HepG2 (cell line): ENCODE data around the gene GGACT. TPM values are rescaled to one million over a fixed set of nuclear protein-coding genes. Genes with fewer than 3 reads are reported as not detected.

ENCODE experiments used
- BHLHE40 ChIP-seq: IDR thresholded peaks from 2 replicates; pipeline ENCODE4 v1.6.1; 2011; ENCODE audit warnings: low read length, improper control_type of control experiment
- CBX2 ChIP-seq, 2 experiments: fragments of 200-600 bp in 1 of 2; sonication (generic); formaldehyde crosslinking in 1 of 2; IDR thresholded peaks; 2 replicates each; pipeline versions ENCODE4 v1.7.0 to v1.8.1; 2018 to 2022; ENCODE audit warnings: low read depth in 2 of 2, low read length in 1 of 2, mild to moderate bottlenecking in 1 of 2, missing genetic modification reagents in 1 of 2
- DMTF1 ChIP-seq: sonication (generic); formaldehyde crosslinking; IDR thresholded peaks from 2 replicates; pipeline ENCODE4 v1.4.0; 2020; ENCODE audit warnings: mild to moderate bottlenecking, missing genetic modification reagents
- HMG20B ChIP-seq: conservative IDR thresholded peaks from 2 replicates; pipeline ENCODE4 v1.6.1; 2016; ENCODE audit warnings: missing genetic modification reagents, missing compliant biosample characterization
- HNRNPL ChIP-seq: fragments of 200-400 bp; formaldehyde crosslinking; IDR thresholded peaks from 2 replicates; pipeline ENCODE4 v1.6.1; 2017; ENCODE audit warnings: mild to moderate bottlenecking, low read depth, low read length
- MAFK ChIP-seq, 2 experiments: IDR thresholded peaks in 1 of 2; conservative IDR thresholded peaks in 1 of 2; 2 replicates each; pipeline ENCODE4 v1.6.1; 2011; ENCODE audit warnings: improper control_type of control experiment in 2 of 2, low read length in 2 of 2
- NKX3-1 ChIP-seq: sonication (generic); formaldehyde crosslinking; IDR thresholded peaks from 2 replicates; pipeline ENCODE4 v1.5.0; 2020; ENCODE audit warnings: missing genetic modification reagents
- NR2F2 ChIP-seq: IDR thresholded peaks from 2 replicates; pipeline ENCODE4 v1.6.1; 2012; ENCODE audit warnings: low read depth, inconsistent platforms, borderline replicate concordance
- PBX2 ChIP-seq: IDR thresholded peaks from 2 replicates; pipeline ENCODE4 v1.6.1; 2016; ENCODE audit warnings: control low read depth
- SRY ChIP-seq: sonication (generic); formaldehyde crosslinking; IDR thresholded peaks from 2 replicates; pipeline ENCODE4 v1.8.0; 2022; ENCODE audit warnings: mild to moderate bottlenecking, missing genetic modification reagents
- ZEB1 ChIP-seq: IDR thresholded peaks from 2 replicates; pipeline ENCODE4 v1.6.1; 2012; ENCODE audit warnings: mild to moderate bottlenecking, low read depth, inconsistent platforms; ENCODE audit not compliant: insufficient replicate concordance
- ZHX1 ChIP-seq: sonication (generic); formaldehyde crosslinking; IDR thresholded peaks from 2 replicates; pipeline ENCODE4 v1.8.1; 2022; ENCODE audit warnings: low read depth, mild to moderate bottlenecking, missing genetic modification reagents
- ZNF101 ChIP-seq: sonication (generic); formaldehyde crosslinking; IDR thresholded peaks from 2 replicates; pipeline ENCODE4 v1.4.0; 2020; ENCODE audit warnings: mild to moderate bottlenecking, low read depth, missing genetic modification reagents, borderline replicate concordance
- ZNF138 ChIP-seq: sonication (generic); formaldehyde crosslinking; IDR thresholded peaks from 2 replicates; pipeline ENCODE4 v1.5.0; 2020; ENCODE audit warnings: mild to moderate bottlenecking, low read depth, missing genetic modification reagents
- ZNF530 ChIP-seq: sonication (generic); formaldehyde crosslinking; IDR thresholded peaks from 2 replicates; pipeline ENCODE4 v1.5.0; 2020; ENCODE audit warnings: low read depth, mild to moderate bottlenecking, missing genetic modification reagents
- ZNF556 ChIP-seq: sonication (generic); formaldehyde crosslinking; IDR thresholded peaks from 2 replicates; pipeline ENCODE4 v1.4.0; 2020; ENCODE audit warnings: mild to moderate bottlenecking, missing genetic modification reagents, borderline replicate concordance
- polyA plus RNA-seq, 8 experiments: library from polyadenylated mRNA; depleted of rRNA in 3 of 8; stranded (reverse) in 7 of 8; unstranded in 1 of 8; fragments of >200 nt; fragmentation: Illumina TruSeq in 4 of 8; extraction: Trizol in 4 of 8; gene quantifications; 2 replicates each; pipeline versions ENCODE4 v1.2.1 to v1.2.3, GENCODE V29; 2011 to 2016; ENCODE audit warnings: low read depth in 4 of 8, missing spikeins in 1 of 8, mixed read lengths in 1 of 8; ENCODE audit not compliant: insufficient read depth in 1 of 8
- total RNA-seq, 5 experiments: library from RNA; depleted of rRNA; stranded (reverse); fragments of >200 nt; fragmentation: Illumina TruSeq; extraction: Trizol; gene quantifications; 2 replicates each; pipeline ENCODE4 v1.2.3, GENCODE V29; 2016; ENCODE audit warnings: low read depth in 1 of 5
- TF ChIP-seq, protein P1 (sequence below): sonication (generic); formaldehyde crosslinking; IDR thresholded peaks from 2 replicates; pipeline ENCODE4 v1.4.0; 2020; ENCODE audit warnings: missing genetic modification reagents, borderline replicate concordance

The GGACT gene
- total and polyA plus RNA-seq, 2 of the 13 experiments (the other 11 are each of a cell fraction or from before 2014, with no cell fraction given): 1.7 to 1.9 TPM

GRCh38 chr13:100525453-100526317 is 62.9 kb downstream of the GGACT start (continued):
- TF ChIP-seq BHLHE40 (0 out of 2 replicates have a peak, but pooled peaks have one; percentile 19), ZNF101 (CRISPR knock-in tag) (no peak), HNRNPL (peak; percentile 89), MAFK (conservative IDR thresholded peaks at IDR 0.05 in 1 of 2, IDR thresholded peaks at IDR 0.05 in 1 of 2; ENCODE audit: low read length in 2 of 2) (no peak), ZNF530 (CRISPR knock-in tag) (no peak), HMG20B (CRISPR knock-in tag) (no peak), ZNF556 (CRISPR knock-in tag) (no peak; the same call in 1 of the 2 replicates), PBX2 (CRISPR knock-in tag) (no peak), CBX2 (IDR thresholded peaks at IDR 0.05; ENCODE audit: low read depth, low read length) (no peak), CBX2 (CRISPR knock-in tag; IDR thresholded peaks at IDR 0.05; ENCODE audit: low read depth) (no peak), ZHX1 (CRISPR knock-in tag) (peak; percentile 65; the same call in 1 of the 2 replicates), ZEB1 (peak; percentile 1), SRY (0 out of 2 replicates have a peak, but pooled peaks have one; percentile 47), DMTF1 (CRISPR knock-in tag) (no peak), NR2F2 (peak; percentile 89), NKX3-1 (CRISPR knock-in tag) (no peak), ZNF138 (CRISPR knock-in tag) (no peak)
- TF ChIP-seq, protein P1, sequence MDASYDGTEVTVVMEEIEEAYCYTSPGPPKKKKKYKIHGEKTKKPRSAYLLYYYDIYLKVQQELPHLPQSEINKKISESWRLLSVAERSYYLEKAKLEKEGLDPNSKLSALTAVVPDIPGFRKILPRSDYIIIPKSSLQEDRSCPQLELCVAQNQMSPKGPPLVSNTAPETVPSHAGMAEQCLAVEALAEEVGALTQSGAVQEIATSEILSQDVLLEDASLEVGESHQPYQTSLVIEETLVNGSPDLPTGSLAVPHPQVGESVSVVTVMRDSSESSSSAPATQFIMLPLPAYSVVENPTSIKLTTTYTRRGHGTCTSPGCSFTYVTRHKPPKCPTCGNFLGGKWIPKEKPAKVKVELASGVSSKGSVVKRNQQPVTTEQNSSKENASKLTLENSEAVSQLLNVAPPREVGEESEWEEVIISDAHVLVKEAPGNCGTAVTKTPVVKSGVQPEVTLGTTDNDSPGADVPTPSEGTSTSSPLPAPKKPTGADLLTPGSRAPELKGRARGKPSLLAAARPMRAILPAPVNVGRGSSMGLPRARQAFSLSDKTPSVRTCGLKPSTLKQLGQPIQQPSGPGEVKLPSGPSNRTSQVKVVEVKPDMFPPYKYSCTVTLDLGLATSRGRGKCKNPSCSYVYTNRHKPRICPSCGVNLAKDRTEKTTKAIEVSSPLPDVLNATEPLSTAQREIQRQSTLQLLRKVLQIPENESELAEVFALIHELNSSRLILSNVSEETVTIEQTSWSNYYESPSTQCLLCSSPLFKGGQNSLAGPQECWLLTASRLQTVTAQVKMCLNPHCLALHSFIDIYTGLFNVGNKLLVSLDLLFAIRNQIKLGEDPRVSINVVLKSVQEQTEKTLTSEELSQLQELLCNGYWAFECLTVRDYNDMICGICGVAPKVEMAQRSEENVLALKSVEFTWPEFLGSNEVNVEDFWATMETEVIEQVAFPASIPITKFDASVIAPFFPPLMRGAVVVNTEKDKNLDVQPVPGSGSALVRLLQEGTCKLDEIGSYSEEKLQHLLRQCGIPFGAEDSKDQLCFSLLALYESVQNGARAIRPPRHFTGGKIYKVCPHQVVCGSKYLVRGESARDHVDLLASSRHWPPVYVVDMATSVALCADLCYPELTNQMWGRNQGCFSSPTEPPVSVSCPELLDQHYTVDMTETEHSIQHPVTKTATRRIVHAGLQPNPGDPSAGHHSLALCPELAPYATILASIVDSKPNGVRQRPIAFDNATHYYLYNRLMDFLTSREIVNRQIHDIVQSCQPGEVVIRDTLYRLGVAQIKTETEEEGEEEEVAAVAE: no peak
